Esophagus squamous epithelium (tissue), 5 donors: ENCODE measurements around the gene DDX20. TPM values are rescaled to one million over a fixed set of nuclear protein-coding genes. Genes with fewer than 3 reads are reported as not detected.
A peak's percentile ranks its signal among the peaks of the same experiment; 100 is the strongest.

Experiments
- DNase-seq: peaks from one replicate; lab custom pipeline; 2025; lab: John Stamatoyannopoulos, UW
- H3K27ac ChIP-seq, 4 donors: fragments of 200-600 bp; sonication (generic); one replicate each; pipeline ENCODE4 v1.5.1; 2016 to 2019; ENCODE audit warnings: mild to moderate bottlenecking in 1 of 4
- H3K27me3 ChIP-seq, 4 donors: fragments of 200-600 bp; sonication (generic); 1 replicate in 3 of 4; 2 replicates in 1 of 4; pipeline versions ENCODE4 v1.5.1 to v1.6.0; 2017 to 2021; ENCODE audit warnings: antibody characterized with exemption in 1 of 4
- H3K36me3 ChIP-seq, 3 donors: fragments of 200-600 bp; sonication (generic); one replicate each; pipeline ENCODE4 v1.5.1; 2016 to 2019
- H3K4me1 ChIP-seq, 3 donors: fragments of 200-600 bp; sonication (generic); one replicate each; pipeline ENCODE4 v1.5.1; 2017 to 2019
- H3K4me3 ChIP-seq, 4 donors: fragments of 200-600 bp; sonication (generic); 1 replicate in 3 of 4; 2 replicates in 1 of 4; pipeline ENCODE4 v1.5.1; 2016 to 2019; ENCODE audit warnings: mild to moderate bottlenecking in 2 of 4, moderate library complexity in 1 of 4
- H3K9me3 ChIP-seq, 3 donors: fragments of 200-600 bp; sonication (generic); one replicate each; pipeline ENCODE4 v1.5.1; 2016 to 2019
- POLR2A ChIP-seq, 4 donors: fragments of 450-650 bp; IDR thresholded peaks; one replicate each; pipeline ENCODE4 v1.6.1; 2017; ENCODE audit warnings: antibody characterized with exemption in 4 of 4, mild to moderate bottlenecking in 4 of 4, moderate library complexity in 3 of 4
- WGBS, 2 donors: methylation state at CpG; one replicate each; pipeline ENCODE4 v1.1.5; 2018; 5-methylcytosine and 5-hydroxymethylcytosine counted together
- intact Hi-C: fragments of 100-400 bp; cut with DNase I; formaldehyde crosslinking; loops from one replicate; pipeline ENCODE4 v1.15.0; 2022
- total RNA-seq, 4 donors: library from RNA; depleted of rRNA; stranded (reverse); fragments of >200 nt; gene quantifications; one replicate each; pipeline ENCODE4 v1.1.0, GENCODE V29; 2016
- TF ChIP-seq, protein P1 (sequence below), 6 experiments: fragments of 450-650 bp in 4 of 6; fragments of 200-600 bp in 2 of 6; sonication (generic) in 2 of 6; IDR thresholded peaks; one replicate each; pipeline ENCODE4 v1.5.1; 2016 to 2019; ENCODE audit warnings: antibody characterized with exemption in 6 of 6, mild to moderate bottlenecking in 4 of 6, moderate library complexity in 4 of 6
- donor health status: DM: yes; HTN: yes; CAD: no.

The DDX20 gene
- 10 to 100 TPM in 3 of 4 donors, 1 to 10 TPM in 1; 7.2 to 23.8 (median 11.5) TPM for total RNA-seq

DNA sequence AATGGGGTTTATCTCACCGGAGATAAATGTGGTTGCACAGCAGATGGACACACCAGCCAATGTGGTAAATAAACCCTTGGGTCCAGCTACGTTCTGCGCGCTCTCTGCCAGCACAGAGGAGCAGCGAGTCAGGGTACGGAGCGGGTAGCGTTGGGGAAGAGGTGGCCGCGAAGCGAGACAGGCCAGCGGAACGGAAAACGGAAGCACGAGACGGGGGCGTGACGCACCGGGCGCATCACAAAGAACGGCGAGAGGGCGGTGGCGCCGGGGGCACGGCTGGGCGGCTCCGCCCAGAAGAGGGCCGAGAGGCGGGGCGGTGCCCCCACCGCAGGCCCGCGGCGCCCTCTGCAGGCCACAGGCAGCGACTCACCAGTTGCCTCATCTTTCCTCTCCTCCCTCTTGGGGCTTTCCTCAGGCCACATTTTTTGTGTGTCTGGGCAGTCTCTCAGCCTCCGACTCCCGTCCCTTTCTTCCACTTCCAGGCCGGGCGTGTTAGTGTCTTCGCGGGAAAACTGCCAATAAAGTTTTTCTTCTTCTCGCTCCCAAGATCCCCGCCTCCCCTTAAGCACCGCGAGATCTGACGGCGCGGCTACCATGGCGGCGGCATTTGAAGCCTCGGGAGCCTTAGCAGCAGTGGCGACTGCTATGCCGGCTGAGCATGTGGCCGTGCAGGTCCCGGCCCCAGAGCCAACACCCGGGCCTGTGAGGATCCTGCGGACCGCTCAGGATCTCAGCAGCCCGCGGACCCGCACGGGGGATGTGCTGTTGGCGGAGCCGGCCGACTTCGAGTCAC lies at the start of gene DDX20:
Gene DDX20, plus strand, starts transcription at position 571 of the 793 bp plus-strand sequence. Its CDS starts 24 bp downstream, at position 595.
- Histone ChIP-seq H3K4me3 (peak within 1 kb of the TSS; percentile 79 to 90 (median 84)), H3K36me3 (peaks cover 0 to 26% (median 0%) of the 10 kb centered on the region in 3 donors), H3K27ac (peak within 1 kb of the TSS; percentile 86 to 96 (median 92)), H3K27me3 (no peaks in the 10 kb centered on the region), H3K4me1 (peaks cover 0 to 33% (median 6%) of the 10 kb centered on the region in 3 donors), H3K9me3 (no peaks in the 10 kb centered on the region)
- intact Hi-C loops: no loop called here
- TF ChIP-seq, protein P1, sequence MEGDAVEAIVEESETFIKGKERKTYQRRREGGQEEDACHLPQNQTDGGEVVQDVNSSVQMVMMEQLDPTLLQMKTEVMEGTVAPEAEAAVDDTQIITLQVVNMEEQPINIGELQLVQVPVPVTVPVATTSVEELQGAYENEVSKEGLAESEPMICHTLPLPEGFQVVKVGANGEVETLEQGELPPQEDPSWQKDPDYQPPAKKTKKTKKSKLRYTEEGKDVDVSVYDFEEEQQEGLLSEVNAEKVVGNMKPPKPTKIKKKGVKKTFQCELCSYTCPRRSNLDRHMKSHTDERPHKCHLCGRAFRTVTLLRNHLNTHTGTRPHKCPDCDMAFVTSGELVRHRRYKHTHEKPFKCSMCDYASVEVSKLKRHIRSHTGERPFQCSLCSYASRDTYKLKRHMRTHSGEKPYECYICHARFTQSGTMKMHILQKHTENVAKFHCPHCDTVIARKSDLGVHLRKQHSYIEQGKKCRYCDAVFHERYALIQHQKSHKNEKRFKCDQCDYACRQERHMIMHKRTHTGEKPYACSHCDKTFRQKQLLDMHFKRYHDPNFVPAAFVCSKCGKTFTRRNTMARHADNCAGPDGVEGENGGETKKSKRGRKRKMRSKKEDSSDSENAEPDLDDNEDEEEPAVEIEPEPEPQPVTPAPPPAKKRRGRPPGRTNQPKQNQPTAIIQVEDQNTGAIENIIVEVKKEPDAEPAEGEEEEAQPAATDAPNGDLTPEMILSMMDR (IDR thresholded peaks at IDR 0.05): peak; percentile 77 to 99 (median 92)
- TF ChIP-seq POLR2A (IDR thresholded peaks at IDR 0.05): peak in 2 of 4 donors; percentile 44 to 59
- 1% methylated on average over 30 to 43 of the region's 67 CpGs for WGBS, 2 donors
- DNase-seq: peak; percentile 83

- Histone ChIP-seq H3K36me3 (peaks cover 0 to 100% (median 0%) of the 10 kb centered on the region in 3 donors), H3K4me1 (peaks cover 0 to 9% (median 0%) of the 10 kb centered on the region in 3 donors), H3K9me3 (no peaks in the 10 kb centered on the region), H3K27me3 (no peaks in the 10 kb centered on the region), H3K4me3 (no peak overlapping the region), H3K27ac (peak overlapping the region in 2 of 4 donors; percentile 17 to 42)
- WGBS, 2 donors: 54 to 55% methylated on average over 2 of the region's 2 CpGs
- no peak for DNase-seq
- intact Hi-C loops: no loop called here
- no peak for TF ChIP-seq POLR2A (IDR thresholded peaks at IDR 0.05)
- TF ChIP-seq, protein P1 (IDR thresholded peaks at IDR 0.05): no peak
These were observed 48.8 kb upstream of the DDX20 start for GRCh38 chr1:111706921-111707320.

DNA sequence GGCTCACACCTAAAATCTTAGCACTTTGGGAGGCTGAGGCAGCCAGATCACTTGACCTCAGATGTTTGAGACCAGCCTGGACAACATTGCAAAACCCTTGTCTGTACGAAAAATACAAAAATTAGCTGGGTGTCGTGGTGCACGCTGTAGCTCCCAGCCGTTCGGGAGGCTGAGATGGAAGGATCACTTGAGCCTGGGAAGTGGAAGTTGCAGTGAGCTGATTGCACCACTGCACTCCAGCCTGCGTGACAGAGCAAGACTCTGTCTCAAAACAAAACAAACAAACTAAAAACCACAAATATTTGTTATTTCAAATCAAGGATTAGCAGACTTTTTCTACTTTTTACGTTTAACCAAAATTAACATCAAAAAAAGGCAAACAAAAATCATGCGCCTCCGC lies 47.8 kb upstream of the DDX20 start:
- TF ChIP-seq, protein P1 (IDR thresholded peaks at IDR 0.05): no peak
- no peak for TF ChIP-seq POLR2A (IDR thresholded peaks at IDR 0.05)
- DNase-seq: no peak
- H3K4me3 ChIP-seq: no peak overlapping the region
- intact Hi-C loops: no loop called here
- H3K4me1 ChIP-seq: peaks cover 0 to 9% (median 0%) of the 10 kb centered on the region in 3 donors
- H3K27me3 ChIP-seq: no peaks in the 10 kb centered on the region
- H3K9me3 ChIP-seq: no peaks in the 10 kb centered on the region
- peak overlapping the region in 1 of 4 donors; percentile 42 for H3K27ac ChIP-seq
- whole genome bisulfite sequencing, 2 donors: 68 to 73% methylated on average over 9 of the region's 9 CpGs
- peaks cover 0 to 94% (median 0%) of the 10 kb centered on the region in 3 donors for H3K36me3 ChIP-seq

DNA sequence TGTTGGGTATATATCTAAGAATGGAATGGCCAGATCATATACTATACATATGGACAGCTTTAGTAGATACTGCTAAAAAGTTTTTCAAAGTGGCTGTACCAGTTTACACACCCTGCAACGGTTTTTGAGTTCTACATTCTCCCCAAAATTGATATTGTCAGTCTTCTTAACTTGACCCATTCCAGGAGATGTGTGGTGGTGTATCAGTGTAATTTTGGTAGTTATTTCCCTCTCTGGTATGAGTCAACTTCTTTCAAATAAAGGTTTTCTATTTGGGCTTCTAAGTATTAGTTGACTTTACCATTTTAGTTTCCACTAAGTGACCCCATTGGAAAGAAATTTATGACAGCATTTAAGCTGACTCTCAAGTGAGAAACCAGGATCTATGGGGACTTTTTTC lies 45.7 kb upstream of the DDX20 start:
- WGBS, 2 donors: 68 to 70% methylated on average over 1 of the region's 1 CpG
- Histone ChIP-seq H3K4me3 (no peak overlapping the region), H3K4me1 (peaks cover 0 to 10% (median 0%) of the 10 kb centered on the region in 3 donors), H3K27me3 (no peaks in the 10 kb centered on the region), H3K9me3 (no peaks in the 10 kb centered on the region), H3K36me3 (peaks cover 0 to 74% (median 0%) of the 10 kb centered on the region in 3 donors), H3K27ac (no peak overlapping the region)
- no peak for DNase-seq
- intact Hi-C loops: loop anchor here (5.0 kb wide), 1 partner anchor 37 kb away; no protein-coding TSS in a partner anchor
- TF ChIP-seq, protein P1 (IDR thresholded peaks at IDR 0.05): no peak
- TF ChIP-seq POLR2A (IDR thresholded peaks at IDR 0.05): no peak

- no peak overlapping the region for H3K4me3 ChIP-seq
- intact Hi-C loops: no loop called here
- no peak overlapping the region for H3K27ac ChIP-seq
- no peak for TF ChIP-seq POLR2A (IDR thresholded peaks at IDR 0.05)
- TF ChIP-seq, protein P1 (IDR thresholded peaks at IDR 0.05): no peak
- no peaks in the 10 kb centered on the region for H3K9me3 ChIP-seq
- 65 to 76% methylated on average over 3 of the region's 3 CpGs for WGBS, 2 donors
- no peak for DNase-seq
- H3K36me3 ChIP-seq: peaks cover 0 to 21% (median 0%) of the 10 kb centered on the region in 3 donors
- H3K4me1 ChIP-seq: peaks cover 13 to 26% (median 22%) of the 10 kb centered on the region in 3 donors
- H3K27me3 ChIP-seq: no peaks in the 10 kb centered on the region
These were observed 39.4 kb upstream of the DDX20 start for GRCh38 chr1:111716333-111716732.
